GM19240 (cell line): Measurements from ENCODE around the gene KCTD5.

ENCODE experiments used
- DNase-seq: peaks from one replicate; pipeline ENCODE4 v3.0.0; 2011; ENCODE audit warnings: low spot score; ENCODE audit not compliant: insufficient read length

KCTD5 gene

GRCh38 chr16:2708955-2709587, 26.7 kb downstream of the KCTD5 start:
- no peak for DNase-seq

GRCh38 chr16:2709588-2709984, 27.3 kb downstream of the KCTD5 start:
- DNase-seq = no peak

GRCh38 chr16:2710021-2710710, 27.8 kb downstream of the KCTD5 start:
- no peak for DNase-seq

- no peak for DNase-seq
These were observed 28.4 kb downstream of the KCTD5 start for GRCh38 chr16:2710711-2711231.

GRCh38 chr16:2711370-2712062, 29.2 kb downstream of the KCTD5 start:
- no peak for DNase-seq

- no peak for DNase-seq
These were observed 29.7 kb downstream of the KCTD5 start for GRCh38 chr16:2712063-2712441.

- no peak for DNase-seq
These were observed 30.2 kb downstream of the KCTD5 start for GRCh38 chr16:2712546-2712945.

- DNase-seq = no peak
These were observed 31.2 kb downstream of the KCTD5 start for GRCh38 chr16:2713523-2713922.

- no peak for DNase-seq
These were observed 31.9 kb downstream of the KCTD5 start for GRCh38 chr16:2713985-2714774.

GRCh38 chr16:2715064-2715463, 32.7 kb downstream of the KCTD5 start:
- DNase-seq = no peak

GRCh38 chr16:2715519-2715918, 33.2 kb downstream of the KCTD5 start:
- peak; percentile 62 for DNase-seq

- no peak for DNase-seq
These were observed 33.9 kb downstream of the KCTD5 start for GRCh38 chr16:2715966-2716885.

- DNase-seq = no peak
These were observed 34.6 kb downstream of the KCTD5 start for GRCh38 chr16:2716948-2717347.

GRCh38 chr16:2717383-2718263, 35.3 kb downstream of the KCTD5 start:
- DNase-seq = no peak

GRCh38 chr16:2719328-2720063, 37.2 kb downstream of the KCTD5 start:
- no peak for DNase-seq

GRCh38 chr16:2720064-2720457, 37.7 kb downstream of the KCTD5 start, which contains the start of gene PRSS27:
PRSS27 (minus strand) TSS chr16:2720224; CDS start chr16:2720160, 64 bp downstream.
- no peak for DNase-seq

GRCh38 chr16:2720719-2721633, 38.7 kb downstream of the KCTD5 start:
- peak; percentile 89 for DNase-seq
